ENCODE data around the gene PDGFC. TPM values are rescaled to one million over a fixed set of nuclear protein-coding genes. Genes with fewer than 3 reads are reported as not detected.

Gene PDGFC
- total and polyA plus RNA-seq, 2 of the 13 experiments (the other 11 are each of a cell fraction or from before 2014, with no cell fraction given) = 4.6 to 9.1 TPM

DNA sequence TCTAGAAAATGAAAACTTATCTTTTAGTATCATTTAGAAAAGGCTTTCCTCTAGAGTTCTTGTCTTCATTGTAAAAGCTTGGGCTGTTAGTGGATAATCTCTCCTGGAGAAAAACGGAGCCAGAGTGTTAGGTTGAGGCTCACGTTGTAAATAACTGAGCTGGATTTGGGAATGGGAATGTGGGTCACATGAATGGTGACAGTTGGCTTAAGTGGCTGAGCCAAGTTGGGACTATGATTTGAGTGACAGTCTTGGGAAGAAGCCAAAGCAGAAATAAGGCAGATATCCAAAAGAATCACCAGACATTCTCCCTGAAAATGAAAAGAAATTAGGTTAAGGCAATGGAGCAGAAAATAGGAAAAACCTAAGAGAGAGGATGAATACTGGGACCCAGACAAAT, 33.6 kb upstream of the PDGFC start:
- whole genome bisulfite sequencing (ENCODE audit: low lambda C conversion rate) = 0% methylated on average over 2 of the region's 2 CpGs
- FAIRE-seq (no peak), ATAC-seq (no peak), DNase-seq (ENCODE audit: low spot score) (no peak)
- no peak overlapping the region for H3K4me3 ChIP-seq (replicated peaks in 1 of 3; ENCODE audit: insufficient read depth in 1 of 3, low read depth in 2 of 3, low read length in 3 of 3)
- H3K36me3 ChIP-seq (replicated peaks in 1 of 2; ENCODE audit: control insufficient read depth in 1 of 2, insufficient read depth in 2 of 2, low read length in 2 of 2) = no peaks in the 10 kb centered on the region
- intact Hi-C loops (cut with micrococcal nuclease; ENCODE audit: unreplicated experiment) = no loop called here
- H3K27ac ChIP-seq (ENCODE audit: extremely low read length, insufficient read depth, low read length) = no peak overlapping the region
- H4K20me1 ChIP-seq (ENCODE audit: insufficient read depth, low read length) = no peaks in the 10 kb centered on the region
- H3K4me2 ChIP-seq (ENCODE audit: low read depth, low read length) = no peak overlapping the region
- TF ChIP-seq ERF (CRISPR knock-in tag; IDR thresholded peaks at IDR 0.05) = no peak
- TF ChIP-seq SMC3 (IDR thresholded peaks at IDR 0.05; ENCODE audit: low read length) = no peak
- TF ChIP-seq KDM4B (CRISPR knock-in tag; IDR thresholded peaks at IDR 0.05) = no peak
- no peak for TF ChIP-seq ZNF660 (CRISPR knock-in tag; IDR thresholded peaks at IDR 0.05; ENCODE audit: borderline replicate concordance, low read depth)
- no peak for TF ChIP-seq KDM1A (CRISPR knock-in tag; IDR thresholded peaks at IDR 0.05)
- no peak for TF ChIP-seq ZNF234 (CRISPR knock-in tag; conservative IDR thresholded peaks at IDR 0.05)
- TF ChIP-seq NFKBIZ (CRISPR knock-in tag; IDR thresholded peaks at IDR 0.05) = no peak
- no peak for TF ChIP-seq SP4 (CRISPR knock-in tag; IDR thresholded peaks at IDR 0.05)
- TF ChIP-seq JUND (CRISPR knock-in tag; IDR thresholded peaks at IDR 0.05) = no peak
- no peak for TF ChIP-seq ZNF10 (CRISPR knock-in tag; IDR thresholded peaks at IDR 0.05; ENCODE audit: borderline replicate concordance, low read depth)
- TF ChIP-seq HCFC1 (IDR thresholded peaks at IDR 0.05; ENCODE audit: low read depth, low read length) = no peak
- no peak for TF ChIP-seq KDM5B (CRISPR knock-in tag; IDR thresholded peaks at IDR 0.05; ENCODE audit: borderline replicate concordance)
- no peak for TF ChIP-seq AGO1 (IDR thresholded peaks at IDR 0.05; ENCODE audit: low read depth, low read length, poor library complexity, severe bottlenecking)
- TF ChIP-seq TRIM24 (CRISPR knock-in tag; IDR thresholded peaks at IDR 0.05) = no peak
- TF ChIP-seq TSC22D2 (CRISPR knock-in tag; IDR thresholded peaks at IDR 0.05; ENCODE audit: borderline replicate concordance) = no peak
- TF ChIP-seq ZNF501 (CRISPR knock-in tag; IDR thresholded peaks at IDR 0.05) = no peak
- TF ChIP-seq EZH2 (conservative IDR thresholded peaks at IDR 0.05; ENCODE audit: low read depth, low read length) = no peak
- H3K27me3 ChIP-seq (ENCODE audit: control insufficient read depth in 1 of 2, insufficient read depth in 2 of 2, low read length in 2 of 2) = no peaks in the 10 kb centered on the region
- H3K9me3 ChIP-seq (ENCODE audit: low read length) = no peaks in the 10 kb centered on the region
- no TSS peak for BruUV-seq (replicated peaks)
- H3K9ac ChIP-seq (ENCODE audit: insufficient read depth, low read depth, low read length) = no peak overlapping the region
- ChIA-PET POLR2A (no interaction called here), CTCF (ENCODE audit: low intra/inter-chr PET ratio, low total read pairs) (no interaction called here)
- no peak overlapping the region for H2AFZ ChIP-seq (ENCODE audit: low read length)
- in situ Hi-C loops (cut with HindIII; ENCODE audit: extremely low pct_ligation_motif_present, low pct_unique_long_range_greater_than_20kb) = no loop called here
- no peaks in the 10 kb centered on the region for H3K4me1 ChIP-seq (ENCODE audit: insufficient read depth, low read length)
- H3K79me2 ChIP-seq (ENCODE audit: insufficient read depth, low read length) = no peaks in the 10 kb centered on the region

Data from HepG2 (cell line).